WTC11 (cell line): ENCODE results near the gene ATG5.

Source experiments
- ATF2 ChIP-seq: sonication (generic); formaldehyde crosslinking; IDR thresholded peaks from 2 replicates; pipeline ENCODE4 v1.8.1; 2022; ENCODE audit warnings: low read depth, missing genetic modification reagents, borderline replicate concordance
- CDX4 ChIP-seq: fragments of 250-450 bp; sonication (Bioruptor Pico); IDR thresholded peaks from 2 replicates; pipeline ENCODE4 v1.9.0; 2021; ENCODE audit warnings: moderate library complexity, mild to moderate bottlenecking, inconsistent platforms, borderline replicate concordance
- CTCF ChIP-seq: fragments of 200-600 bp; IDR thresholded peaks from 2 replicates; pipeline ENCODE4 v1.8.0; 2022; ENCODE audit warnings: antibody characterized with exemption
- E2F1 ChIP-seq: sonication (generic); formaldehyde crosslinking; IDR thresholded peaks from 2 replicates; pipeline ENCODE4 v1.8.0; 2022; ENCODE audit warnings: mild to moderate bottlenecking, missing genetic modification reagents
- ELF4 ChIP-seq: sonication (generic); formaldehyde crosslinking; IDR thresholded peaks from 2 replicates; pipeline ENCODE4 v1.8.1; 2022; ENCODE audit warnings: low read depth, mild to moderate bottlenecking, moderate library complexity, missing genetic modification reagents
- ESRRA ChIP-seq: sonication (generic); formaldehyde crosslinking; IDR thresholded peaks from 2 replicates; pipeline ENCODE4 v1.8.1; 2022; ENCODE audit warnings: mild to moderate bottlenecking, missing genetic modification reagents, borderline replicate concordance
- IRF1 ChIP-seq: sonication (generic); formaldehyde crosslinking; IDR thresholded peaks from 2 replicates; pipeline ENCODE4 v1.8.0; 2023; ENCODE audit warnings: missing genetic modification reagents
- MAX ChIP-seq: sonication (generic); formaldehyde crosslinking; IDR thresholded peaks from 2 replicates; pipeline ENCODE4 v1.8.0; 2022; ENCODE audit warnings: mild to moderate bottlenecking, missing genetic modification reagents
- NR2C2 ChIP-seq: sonication (generic); formaldehyde crosslinking; IDR thresholded peaks from 2 replicates; pipeline ENCODE4 v1.8.0; 2022; ENCODE audit warnings: mild to moderate bottlenecking, missing genetic modification reagents
- RELA ChIP-seq: sonication (generic); formaldehyde crosslinking; IDR thresholded peaks from 2 replicates; pipeline ENCODE4 v1.8.1; 2022; ENCODE audit warnings: missing genetic modification reagents, mild to moderate bottlenecking, borderline replicate concordance
- SP1 ChIP-seq: sonication (generic); formaldehyde crosslinking; conservative IDR thresholded peaks from 2 replicates; pipeline ENCODE4 v1.8.1; 2022; ENCODE audit warnings: missing genetic modification reagents
- USF2 ChIP-seq: sonication (generic); formaldehyde crosslinking; IDR thresholded peaks from 2 replicates; pipeline ENCODE4 v1.8.1; 2023; ENCODE audit warnings: mild to moderate bottlenecking, missing genetic modification reagents, moderate library complexity

GRCh38 chr6:106360989-106361430 lies 35.5 kb upstream of the ATG5 start:
- TF ChIP-seq CTCF (no peak), ATF2 (no peak), NR2C2 (no peak), RELA (CRISPR knock-in tag) (no peak), ESRRA (CRISPR knock-in tag) (no peak), ELF4 (CRISPR knock-in tag) (no peak), E2F1 (no peak), IRF1 (CRISPR knock-in tag) (no peak), USF2 (CRISPR knock-in tag) (no peak), MAX (peak; percentile 53; the same call in 1 of the 2 replicates), CDX4 (CRISPR knock-in tag) (no peak), SP1 (no peak)
